SU-DHL-6 (cell line): Measurements from ENCODE around the gene SFMBT2.

Source experiments
- CTCF ChIP-seq: fragments of 200-600 bp; sonication (generic); IDR thresholded peaks from one replicate; pipeline ENCODE4 v1.5.1; 2017; ENCODE audit warnings: antibody characterized with exemption, mild to moderate bottlenecking, low read length, moderate library complexity; ENCODE audit not compliant: insufficient read depth, poor library complexity, severe bottlenecking
- EZH2phosphoT487 ChIP-seq: fragments of 200-600 bp; sonication (generic), shearing (Covaris generic); conservative IDR thresholded peaks from 2 replicates; pipeline ENCODE4 v1.6.1; 2018; ENCODE audit warnings: mild to moderate bottlenecking, antibody characterized with exemption, low read length, moderate library complexity, mixed read lengths

- TF ChIP-seq CTCF: no peak
- TF ChIP-seq EZH2phosphoT487: no peak
Observed at GRCh38 chr10:7316839-7317238, 94.0 kb downstream of the SFMBT2 start.
